Right ventricle myocardium superior (tissue), 1 donor: ENCODE measurements around the gene ASGR2. TPM values are rescaled to one million over a fixed set of nuclear protein-coding genes. Genes with fewer than 3 reads are reported as not detected.
"Not testable (repeated sequence)": the region's sequence is repeated elsewhere in the genome, so short reads cannot be mapped to it uniquely, and the experiment has no call there.

Experiments
- ATAC-seq: fragments of 200-7000 bp; cut with Tn5 transposase; one replicate; pipeline ENCODE4 v1.9.1; 2020; ENCODE audit warnings: mild to moderate bottlenecking; ENCODE audit not compliant: poor library complexity
- DNase-seq: peaks from one replicate; pipeline ENCODE4 v3.0.0-alpha.2; 2020
- intact Hi-C: fragments of 100-400 bp; cut with DNase I; formaldehyde crosslinking; loops from one replicate; pipeline ENCODE4 v1.11.2; 2022
- long read RNA-seq: library from polyadenylated mRNA; unstranded; transcript quantifications from one replicate; pipeline ENCODE4 v2.0.0, GENCODE V29; 2021
- total RNA-seq: library from RNA; stranded (reverse); fragmentation: NEBNext Ultra II Directional; extraction: Animal tissue kit (Norgen Biotek cat#: 25700); gene quantifications from one replicate; pipeline ENCODE4 v1.2.1, GENCODE V29; 2021
- donor health status: DM: no; HTN: yes; CAD: no; lungs with severe emphysema.

The ASGR2 gene, protein sequence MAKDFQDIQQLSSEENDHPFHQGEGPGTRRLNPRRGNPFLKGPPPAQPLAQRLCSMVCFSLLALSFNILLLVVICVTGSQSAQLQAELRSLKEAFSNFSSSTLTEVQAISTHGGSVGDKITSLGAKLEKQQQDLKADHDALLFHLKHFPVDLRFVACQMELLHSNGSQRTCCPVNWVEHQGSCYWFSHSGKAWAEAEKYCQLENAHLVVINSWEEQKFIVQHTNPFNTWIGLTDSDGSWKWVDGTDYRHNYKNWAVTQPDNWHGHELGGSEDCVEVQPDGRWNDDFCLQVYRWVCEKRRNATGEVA
- 0.40 TPM for total RNA-seq
- long read RNA-seq: 0 reads

GRCh38 chr17:7114241-7114874 lies at the start of gene ASGR2:
ASGR2 (minus strand) TSS chr17:7114822; CDS start chr17:7114240, 582 bp downstream.
- intact Hi-C loops: no loop called here
- DNase-seq: no peak
- ATAC-seq: no peak

- intact Hi-C loops, ATAC-seq, DNase-seq: not testable (repeated sequence)
Measured at GRCh38 chr17:7159571-7159970, 44.9 kb upstream of the ASGR2 start.

- not testable (repeated sequence) for ATAC-seq
Measured at GRCh38 chr17:7158424-7158823, 43.8 kb upstream of the ASGR2 start.

GRCh38 chr17:7156342-7156940 lies 41.8 kb upstream of the ASGR2 start:
- ATAC-seq: no peak
- intact Hi-C loops: no loop called here

More at GRCh38 chr17:7158424-7158823, 43.8 kb upstream of the ASGR2 start:
- intact Hi-C loops, DNase-seq: not testable (repeated sequence)

DNA sequence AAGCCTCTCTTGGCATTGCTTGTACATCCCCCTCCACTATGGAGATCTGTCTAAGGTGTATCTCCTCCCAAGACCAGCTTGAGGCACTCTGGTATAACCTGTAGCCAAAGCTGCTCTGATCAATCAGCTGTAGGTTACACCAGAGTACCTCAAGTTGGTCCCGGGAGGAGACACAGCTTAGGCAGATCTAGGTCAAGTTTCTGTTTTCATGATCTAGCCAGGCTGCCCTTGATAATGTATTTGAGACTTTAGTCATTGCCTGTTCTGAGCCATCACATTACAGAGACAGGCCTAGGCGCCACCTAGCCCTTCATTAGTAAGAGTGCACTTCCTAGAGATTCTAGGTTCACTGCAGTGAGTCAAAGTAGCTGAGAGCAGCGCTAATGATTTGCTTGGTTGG lies 33.1 kb upstream of the ASGR2 start:
- ATAC-seq: no peak
- intact Hi-C loops: no loop called here
- no peak for DNase-seq

More at GRCh38 chr17:7156342-7156940, 41.8 kb upstream of the ASGR2 start:
- no peak for DNase-seq

DNA sequence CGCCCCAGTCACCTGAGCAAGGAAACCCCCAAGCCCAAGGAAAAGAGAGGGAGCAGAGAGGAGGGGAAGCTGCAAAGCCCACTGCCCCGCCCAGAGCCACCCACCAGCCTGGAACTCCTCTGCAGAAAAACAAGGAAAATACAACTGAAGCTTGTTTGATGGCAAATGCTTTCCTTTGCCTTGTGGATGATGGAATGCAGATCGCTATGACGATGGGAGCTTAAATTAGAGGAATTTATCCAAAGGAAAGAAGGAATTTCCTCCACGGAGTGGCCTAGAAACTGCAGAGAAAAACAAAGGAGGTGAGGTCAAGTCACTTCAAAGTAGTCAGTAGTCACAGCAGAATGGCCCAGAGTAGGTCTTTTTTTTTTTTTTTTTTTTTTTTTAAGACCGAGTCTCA lies 31.5 kb upstream of the ASGR2 start:
- no peak for ATAC-seq
- no peak for DNase-seq
- intact Hi-C loops: no loop called here

- no peak for ATAC-seq
- DNase-seq: no peak
- intact Hi-C loops: no loop called here
Measured at GRCh38 chr17:7144213-7144612, 29.6 kb upstream of the ASGR2 start.

DNA sequence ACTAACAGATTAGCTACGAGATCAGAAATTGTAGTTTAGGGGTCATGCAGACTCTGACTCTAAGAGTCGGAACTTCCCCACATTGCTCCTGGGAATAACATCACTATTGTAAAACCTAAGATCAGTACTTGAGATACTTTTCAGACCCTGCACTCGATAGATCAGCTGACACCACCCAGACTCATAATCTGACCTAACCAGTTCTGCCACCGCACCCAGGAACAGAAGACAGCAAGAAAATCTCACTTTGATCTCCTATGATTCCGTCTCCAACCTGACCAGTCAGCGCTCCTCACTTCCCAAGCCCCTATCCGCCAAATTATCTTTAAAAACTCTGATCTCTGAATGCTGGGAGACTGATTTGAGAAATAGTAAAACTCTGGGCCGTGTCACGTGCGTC lies 27.2 kb upstream of the ASGR2 start:
- DNase-seq: no peak
- intact Hi-C loops: no loop called here
- no peak for ATAC-seq

- intact Hi-C loops: no loop called here
- no peak for ATAC-seq
Measured at GRCh38 chr17:7139400-7139799, 24.8 kb upstream of the ASGR2 start.

DNA sequence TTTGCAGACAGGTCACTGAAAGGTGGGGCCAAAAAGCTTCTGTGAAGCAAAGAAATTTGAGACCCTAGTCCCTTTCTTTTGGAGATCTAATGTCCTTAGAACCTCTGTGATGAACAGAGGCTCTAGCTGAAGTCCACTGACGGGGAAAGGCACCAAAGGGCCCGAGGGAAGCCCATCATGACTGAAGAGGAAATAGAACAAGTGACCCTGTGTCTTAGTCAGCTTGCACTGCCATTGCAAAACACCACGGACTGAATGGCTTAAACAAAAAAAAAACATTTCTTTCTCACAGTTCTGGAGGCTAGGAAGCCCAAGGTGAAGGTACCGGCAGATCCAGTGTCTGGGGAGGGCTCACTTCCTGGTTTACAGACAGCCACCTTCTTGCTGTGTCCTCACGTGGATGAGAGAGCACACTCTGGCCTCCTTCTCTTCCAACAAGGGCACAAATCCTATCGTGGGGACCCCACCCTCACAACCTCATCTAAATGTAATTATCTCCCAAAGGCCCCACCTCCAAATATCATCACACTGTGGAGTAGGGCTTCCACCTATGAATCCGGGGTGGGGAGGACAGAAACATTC lies 24.3 kb upstream of the ASGR2 start:
- DNase-seq (no peak), ATAC-seq (no peak)
- intact Hi-C loops: no loop called here

More at GRCh38 chr17:7139400-7139799, 24.8 kb upstream of the ASGR2 start:
- no peak for DNase-seq

- intact Hi-C loops: loop anchor here (2.0 kb wide), 1 partner anchor 85 kb away; no protein-coding TSS in a partner anchor
- ATAC-seq (peak; percentile 44), DNase-seq (peak; percentile 65)
Measured at GRCh38 chr17:7137171-7137943, 22.7 kb upstream of the ASGR2 start.

- intact Hi-C loops: loop anchor here (2.0 kb wide), 1 partner anchor 84 kb away; no protein-coding TSS in a partner anchor
- ATAC-seq (peak; percentile 35), DNase-seq (peak; percentile 89)
Measured at GRCh38 chr17:7136266-7136877, 21.8 kb upstream of the ASGR2 start.

- ATAC-seq (no peak), DNase-seq (no peak)
- intact Hi-C loops: no loop called here
Measured at GRCh38 chr17:7133916-7134315, 19.3 kb upstream of the ASGR2 start.

- ATAC-seq: peak; percentile 42
- DNase-seq: peak; percentile 64
- intact Hi-C loops: no loop called here
Measured at GRCh38 chr17:7133424-7133823, 18.8 kb upstream of the ASGR2 start.

DNA sequence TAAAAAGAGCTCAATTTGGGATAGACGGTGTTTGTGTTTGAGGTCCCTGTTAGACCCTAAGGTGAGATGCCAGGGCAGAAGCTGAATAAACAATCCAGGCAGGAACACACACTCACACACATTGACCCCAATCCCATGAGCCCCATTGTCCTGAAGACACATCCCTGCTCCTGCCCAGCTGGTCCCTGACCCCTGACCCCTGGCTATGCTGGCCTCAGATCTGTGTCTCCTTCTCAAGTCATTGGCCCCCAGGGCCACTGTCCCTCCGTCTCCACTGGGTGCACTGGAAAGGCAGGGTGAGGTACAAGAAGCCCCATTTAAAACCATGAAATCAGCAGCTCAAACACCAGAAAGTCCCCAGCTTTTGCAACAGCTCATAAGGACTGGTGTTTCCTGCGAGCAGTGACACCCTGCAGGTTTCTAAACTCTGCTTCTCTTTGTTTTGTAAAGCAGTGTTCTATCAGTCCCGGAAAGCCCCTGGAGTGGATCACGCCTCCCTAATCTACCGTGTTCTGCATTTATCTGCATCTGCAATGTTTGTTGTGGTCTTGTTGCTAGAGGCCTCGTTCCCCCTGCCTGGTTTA lies 18.0 kb upstream of the ASGR2 start:
- peak; percentile 51 for DNase-seq
- intact Hi-C loops: no loop called here
- peak; percentile 31 for ATAC-seq

GRCh38 chr17:7131423-7131791 lies 16.8 kb upstream of the ASGR2 start:
- DNase-seq (no peak), ATAC-seq (no peak)
- intact Hi-C loops: no loop called here

GRCh38 chr17:7130621-7131422 lies 16.2 kb upstream of the ASGR2 start:
- ATAC-seq (peak; percentile 33), DNase-seq (no peak)
- intact Hi-C loops: no loop called here
